IMR-90 (cell line): ENCODE results near the gene TST. TPM values are rescaled to one million over a fixed set of nuclear protein-coding genes. Genes with fewer than 3 reads are reported as not detected.

ENCODE experiments used
- ATAC-seq: fragments of 200-7000 bp; cut with Tn5 transposase; 2 replicates; pipeline ENCODE4 v1.9.1; 2020; ENCODE audit warnings: low read depth, mild to moderate bottlenecking, moderate library complexity
- BruUV-seq: library from RNA; stranded (reverse); fragments of 400-500 nt; replicated peaks from 2 replicates; lab custom pipeline; 2021; lab: Mats Ljungman, UMichigan
- CTCF ChIA-PET: fragments of 300-600 bp; formaldehyde crosslinking; extraction: SDS; loops from one replicate; lab custom pipeline; 2021; ENCODE audit warnings: antibody characterized with exemption; lab: Yijun Ruan, JAX
- POLR2A ChIA-PET: fragments of 300-600 bp; sonication (Branson Sonifier 250); formaldehyde crosslinking; loops from one replicate; lab custom pipeline; 2022; ENCODE audit warnings: antibody characterized with exemption; ENCODE audit not compliant: unreplicated experiment; lab: Charles Lee
- DNase-seq: peaks from one replicate; pipeline ENCODE4 v3.0.0; 2013
- H2AFZ ChIP-seq: replicated peaks from 2 replicates; pipeline ENCODE3; 2013; ENCODE audit warnings: low read length, mild to moderate bottlenecking; ENCODE audit not compliant: poor library complexity
- H2AK5ac ChIP-seq: 2 replicates; pipeline ENCODE4 v1.6.1; 2013; ENCODE audit warnings: low read depth, low read length, inconsistent platforms
- H2AK9ac ChIP-seq: replicated peaks from 2 replicates; pipeline ENCODE3; 2013; ENCODE audit warnings: mild to moderate bottlenecking, low read depth, low read length, moderate library complexity; ENCODE audit not compliant: poor library complexity
- H2BK120ac ChIP-seq: 2 replicates; pipeline ENCODE4 v1.6.1; 2013; ENCODE audit warnings: low read depth, low read length, inconsistent platforms
- H2BK15ac ChIP-seq: 3 replicates; pipeline ENCODE4 v1.6.1; 2013; ENCODE audit warnings: low read depth, low read length, inconsistent platforms
- H2BK20ac ChIP-seq: 2 replicates; pipeline ENCODE4 v1.6.1; 2013; ENCODE audit warnings: low read depth, mild to moderate bottlenecking, inconsistent platforms, low read length, moderate library complexity
- H2BK5ac ChIP-seq: 2 replicates; pipeline ENCODE4 v1.6.1; 2013; ENCODE audit warnings: mild to moderate bottlenecking, low read depth, low read length, inconsistent platforms; ENCODE audit not compliant: poor library complexity, severe bottlenecking
- H3K14ac ChIP-seq: replicated peaks from 2 replicates; pipeline ENCODE4 v1.6.1; 2013; ENCODE audit warnings: low read depth, low read length, inconsistent platforms
- H3K18ac ChIP-seq: 2 replicates; pipeline ENCODE4 v1.6.1; 2013; ENCODE audit warnings: low read depth, low read length, control low read depth
- H3K23ac ChIP-seq: 2 replicates; pipeline ENCODE4 v1.6.1; 2013; ENCODE audit warnings: low read depth, low read length, inconsistent platforms
- H3K27ac ChIP-seq: 2 replicates; pipeline ENCODE4 v1.5.1; 2013; ENCODE audit warnings: mild to moderate bottlenecking, control low read depth, low read length; ENCODE audit not compliant: insufficient read depth
- H3K27me3 ChIP-seq: 2 replicates; pipeline ENCODE4 v1.6.1; 2013; ENCODE audit warnings: low read length; ENCODE audit not compliant: control insufficient read depth, insufficient read depth
- H3K36me3 ChIP-seq: 2 replicates; pipeline ENCODE4 v1.6.1; 2013; ENCODE audit warnings: low read length, mixed read lengths; ENCODE audit not compliant: control insufficient read depth, insufficient read depth
- H3K4ac ChIP-seq: 2 replicates; pipeline ENCODE4 v1.6.1; 2013; ENCODE audit warnings: low read depth, low read length, inconsistent platforms
- H3K4me1 ChIP-seq: 2 replicates; pipeline ENCODE4 v1.6.1; 2013; ENCODE audit warnings: low read length, mixed read lengths; ENCODE audit not compliant: control insufficient read depth, insufficient read depth
- H3K4me2 ChIP-seq: 2 replicates; pipeline ENCODE4 v1.6.1; 2013; ENCODE audit warnings: low read depth, mild to moderate bottlenecking, control low read depth, low read length, moderate library complexity
- H3K4me3 ChIP-seq: 2 replicates; pipeline ENCODE4 v1.5.1; 2013; ENCODE audit warnings: low read depth, mild to moderate bottlenecking, control low read depth, low read length, moderate library complexity; ENCODE audit not compliant: insufficient read depth
- H3K56ac ChIP-seq: 2 replicates; pipeline ENCODE4 v1.6.1; 2013; ENCODE audit warnings: low read length, inconsistent platforms; ENCODE audit not compliant: insufficient read depth; ENCODE audit errors: extremely low read depth
- H3K79me1 ChIP-seq, 2 experiments: 2 replicates each; pipeline ENCODE4 v1.6.1; 2013; ENCODE audit warnings: low read length in 2 of 2, inconsistent platforms in 1 of 2, low read depth in 1 of 2
- H3K9ac ChIP-seq: 2 replicates; pipeline ENCODE4 v1.6.1; 2013; ENCODE audit warnings: low read depth, low read length, control low read depth
- H3K9me1 ChIP-seq: 2 replicates; pipeline ENCODE4 v1.6.1; 2013; ENCODE audit warnings: low read length, inconsistent platforms; ENCODE audit not compliant: insufficient read depth
- H3K9me3 ChIP-seq: 2 replicates; pipeline ENCODE4 v1.6.1; 2013; ENCODE audit warnings: low read length; ENCODE audit not compliant: control insufficient read depth, insufficient read depth
- H4K20me1 ChIP-seq: 2 replicates; pipeline ENCODE4 v1.6.1; 2013; ENCODE audit warnings: low read length, inconsistent platforms; ENCODE audit not compliant: insufficient read depth
- H4K5ac ChIP-seq: 2 replicates; pipeline ENCODE4 v1.6.1; 2013; ENCODE audit warnings: mild to moderate bottlenecking, low read depth, low read length, control low read depth
- H4K8ac ChIP-seq, 2 experiments: 2 replicates each; pipeline ENCODE4 v1.6.1; 2013; ENCODE audit warnings: low read depth in 2 of 2, low read length in 2 of 2, control low read depth in 1 of 2, inconsistent platforms in 1 of 2
- H4K91ac ChIP-seq: 2 replicates; pipeline ENCODE4 v1.6.1; 2013; ENCODE audit warnings: low read depth, low read length, inconsistent platforms; ENCODE audit not compliant: insufficient read depth
- BHLHE40 ChIP-seq: fragments of 150-350 bp; IDR thresholded peaks from 2 replicates; pipeline ENCODE4 v1.6.1; 2016; ENCODE audit warnings: mild to moderate bottlenecking, low read depth, low read length
- CEBPB ChIP-seq: IDR thresholded peaks from 2 replicates; pipeline ENCODE4 v1.6.1; 2012; ENCODE audit warnings: low read depth, low read length, improper control_type of control experiment
- CHD1 ChIP-seq: IDR thresholded peaks from 2 replicates; pipeline ENCODE4 v1.6.1; 2012; ENCODE audit warnings: low read depth, low read length, improper control_type of control experiment
- CTCF ChIP-seq: conservative IDR thresholded peaks from 2 replicates; pipeline ENCODE4 v1.5.1; 2012; ENCODE audit warnings: mild to moderate bottlenecking, low read depth, low read length, improper control_type of control experiment
- ELK1 ChIP-seq: fragments of 150-350 bp; IDR thresholded peaks from 2 replicates; pipeline ENCODE4 v1.6.1; 2016; ENCODE audit warnings: low read depth, mild to moderate bottlenecking, low read length, moderate library complexity, borderline replicate concordance
- FOS ChIP-seq: fragments of 150-350 bp; IDR thresholded peaks from 2 replicates; pipeline ENCODE4 v1.6.1; 2016; ENCODE audit warnings: low read depth, low read length
- MAFK ChIP-seq: IDR thresholded peaks from 2 replicates; pipeline ENCODE4 v1.6.1; 2012; ENCODE audit warnings: low read depth, low read length, improper control_type of control experiment
- MAZ ChIP-seq: IDR thresholded peaks from 2 replicates; pipeline ENCODE4 v1.6.1; 2012; ENCODE audit warnings: low read depth, mild to moderate bottlenecking, low read length, improper control_type of control experiment, moderate library complexity, borderline replicate concordance
- MXI1 ChIP-seq: IDR thresholded peaks from 2 replicates; pipeline ENCODE4 v1.6.1; 2012; ENCODE audit warnings: low read depth, mild to moderate bottlenecking, low read length, moderate library complexity, borderline replicate concordance
- NFE2L2 ChIP-seq: fragments of 150-350 bp; IDR thresholded peaks from 2 replicates; pipeline ENCODE4 v1.6.1; 2016; ENCODE audit warnings: low read depth, mild to moderate bottlenecking, low read length
- POLR2A ChIP-seq: IDR thresholded peaks from 2 replicates; pipeline ENCODE4 v1.6.1; 2012; ENCODE audit warnings: mild to moderate bottlenecking, low read depth, low read length
- RAD21 ChIP-seq: IDR thresholded peaks from 2 replicates; pipeline ENCODE4 v1.6.1; 2012; ENCODE audit warnings: low read length, improper control_type of control experiment
- RCOR1 ChIP-seq: IDR thresholded peaks from 2 replicates; pipeline ENCODE4 v1.6.1; 2012; ENCODE audit warnings: mild to moderate bottlenecking, low read length, improper control_type of control experiment; ENCODE audit not compliant: insufficient replicate concordance
- RFX5 ChIP-seq: IDR thresholded peaks from 2 replicates; pipeline ENCODE4 v1.8.0; 2012; ENCODE audit warnings: low read depth, mild to moderate bottlenecking, low read length, moderate library complexity
- SMC3 ChIP-seq: fragments of 150-350 bp; IDR thresholded peaks from 2 replicates; pipeline ENCODE4 v1.6.1; 2016; ENCODE audit warnings: low read depth, mild to moderate bottlenecking, antibody characterized with exemption, low read length, moderate library complexity
- USF2 ChIP-seq: fragments of 150-350 bp; IDR thresholded peaks from 2 replicates; pipeline ENCODE4 v1.6.1; 2017; ENCODE audit warnings: mild to moderate bottlenecking, antibody characterized with exemption, low read length, low read depth
- WGBS, 2 experiments: methylation state at CpG; one replicate each; pipeline versions ENCODE4 v1.1.5 to v1.1.7; 2013; ENCODE audit warnings: missing lambda C conversion rate in 2 of 2; ENCODE audit not compliant: insufficient read length in 1 of 2; ENCODE audit errors: extremely low coverage in 2 of 2; 5-methylcytosine and 5-hydroxymethylcytosine counted together
- dilution Hi-C: fragments of 300-500 bp; cut with HindIII; formaldehyde crosslinking; loops from one replicate; pipeline ENCODE4 v1.14.3; 2018; ENCODE audit warnings: low sequenced_read_pairs; ENCODE audit not compliant: unreplicated experiment
- in situ Hi-C: fragments of 300-500 bp; cut with MboI; formaldehyde crosslinking; loops from 3 replicates; pipeline ENCODE4 v1.14.3; 2019; ENCODE audit warnings: low sequenced_read_pairs, inconsistent platforms, mixed read lengths
- intact Hi-C: fragments of 100-400 bp; cut with micrococcal nuclease; formaldehyde crosslinking; loops from 2 replicates; pipeline ENCODE4 v1.10.0; 2022
- polyA plus RNA-seq, 3 experiments: library from polyadenylated mRNA; depleted of rRNA; stranded (reverse); fragments of >200 nt; gene quantifications; 2 replicates each; pipeline ENCODE4 v1.2.3, GENCODE V29; 2012; ENCODE audit warnings: low replicate concordance in 1 of 3
- total RNA-seq: library from RNA; depleted of rRNA; stranded (reverse); fragments of >200 nt; gene quantifications from 2 replicates; pipeline ENCODE4 v1.2.3, GENCODE V29; 2012

TST gene
- total and polyA plus RNA-seq, 2 of the 4 experiments (the other 2 are of a cell fraction) = 31.7 to 37.7 TPM

DNA sequence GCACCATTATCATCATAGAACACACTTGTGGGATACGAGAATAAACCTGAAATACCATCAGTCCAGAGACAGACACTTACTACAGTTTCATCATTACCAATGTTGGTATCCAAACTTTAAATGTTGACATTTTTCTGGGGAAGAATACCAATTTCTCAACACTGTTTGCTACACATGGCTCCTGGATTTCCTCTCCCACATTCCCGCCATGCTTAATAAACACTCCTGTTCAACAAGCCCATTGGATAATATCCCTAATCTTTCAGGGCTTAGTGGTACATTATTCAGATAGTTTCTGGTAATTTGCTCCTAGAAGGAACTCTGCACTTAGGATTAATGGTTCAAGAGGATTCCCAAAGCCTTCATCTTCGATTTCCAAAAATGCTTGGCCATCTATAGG lies 57.6 kb downstream of the TST start:
- H3K9me3 ChIP-seq = no peaks in the 10 kb centered on the region
- no peak overlapping the region for H2BK20ac ChIP-seq
- POLR2A ChIA-PET = no interaction called here
- H2BK120ac ChIP-seq = no peak overlapping the region
- H4K5ac ChIP-seq = no peak overlapping the region
- H3K36me3 ChIP-seq = no peaks in the 10 kb centered on the region
- no peak overlapping the region for H3K18ac ChIP-seq
- H3K4me3 ChIP-seq = no peak overlapping the region
- H3K23ac ChIP-seq = no peak overlapping the region
- H4K8ac ChIP-seq = no peak overlapping the region
- no peak overlapping the region for H2BK15ac ChIP-seq
- no TSS peak for BruUV-seq
- ATAC-seq (no peak), DNase-seq (no peak)
- no peak overlapping the region for H2AFZ ChIP-seq
- H3K56ac ChIP-seq = no peak overlapping the region
- H3K4me1 ChIP-seq = no peaks in the 10 kb centered on the region
- H3K27ac ChIP-seq = no peak overlapping the region
- no peak overlapping the region for H3K14ac ChIP-seq
- H3K9ac ChIP-seq = no peak overlapping the region
- CTCF ChIA-PET = no interaction called here
- no peak overlapping the region for H2BK5ac ChIP-seq
- H4K20me1 ChIP-seq = no peaks in the 10 kb centered on the region
- no peak overlapping the region for H2AK5ac ChIP-seq
- dilution Hi-C loops (no loop called here), intact Hi-C loops (no loop called here), in situ Hi-C loops (no loop called here)
- H3K4me2 ChIP-seq = no peak overlapping the region
- no CpG with 5 or more reads among the region's 3 CpGs for WGBS, 2 experiments
- peaks cover 21% of the 10 kb centered on the region for H3K27me3 ChIP-seq
- no peaks in the 10 kb centered on the region for H3K79me1 ChIP-seq
- no peaks in the 10 kb centered on the region for H3K9me1 ChIP-seq
- H2AK9ac ChIP-seq = no peak overlapping the region
- no peak overlapping the region for H3K4ac ChIP-seq
- TF ChIP-seq MXI1 = no peak
- TF ChIP-seq MAFK = no peak
- no peak for TF ChIP-seq MAZ
- TF ChIP-seq ELK1 = no peak
- TF ChIP-seq CEBPB = no peak
- TF ChIP-seq CTCF = no peak
- TF ChIP-seq USF2 = no peak
- no peak for TF ChIP-seq RCOR1
- no peak for TF ChIP-seq POLR2A
- TF ChIP-seq FOS = no peak
- TF ChIP-seq SMC3 = no peak
- TF ChIP-seq NFE2L2 = no peak
- no peak for TF ChIP-seq CHD1
- TF ChIP-seq RFX5 = no peak
- no peak for TF ChIP-seq BHLHE40
- TF ChIP-seq RAD21 = no peak
- H4K91ac ChIP-seq = no peak overlapping the region
